GM18505 (cell line): ENCODE data around the gene NACC1.
A peak's percentile ranks its signal among the peaks of the same experiment; 100 is the strongest.
"Not testable (repeated sequence)": the region's sequence is repeated elsewhere in the genome, so short reads cannot be mapped to it uniquely, and the experiment has no call there.

Experiments used
- ATAC-seq: cut with Tn5 transposase; IDR thresholded peaks from one replicate; pipeline ENCODE4 v1.9.1; 2021; ENCODE audit not compliant: unreplicated experiment
- POLR2A ChIP-seq: IDR thresholded peaks from 4 replicates; pipeline ENCODE4 v1.6.1; 2011; ENCODE audit warnings: borderline replicate concordance; ENCODE audit not compliant: insufficient read depth, insufficient read length; ENCODE audit errors: extremely low read depth

Gene NACC1

DNA sequence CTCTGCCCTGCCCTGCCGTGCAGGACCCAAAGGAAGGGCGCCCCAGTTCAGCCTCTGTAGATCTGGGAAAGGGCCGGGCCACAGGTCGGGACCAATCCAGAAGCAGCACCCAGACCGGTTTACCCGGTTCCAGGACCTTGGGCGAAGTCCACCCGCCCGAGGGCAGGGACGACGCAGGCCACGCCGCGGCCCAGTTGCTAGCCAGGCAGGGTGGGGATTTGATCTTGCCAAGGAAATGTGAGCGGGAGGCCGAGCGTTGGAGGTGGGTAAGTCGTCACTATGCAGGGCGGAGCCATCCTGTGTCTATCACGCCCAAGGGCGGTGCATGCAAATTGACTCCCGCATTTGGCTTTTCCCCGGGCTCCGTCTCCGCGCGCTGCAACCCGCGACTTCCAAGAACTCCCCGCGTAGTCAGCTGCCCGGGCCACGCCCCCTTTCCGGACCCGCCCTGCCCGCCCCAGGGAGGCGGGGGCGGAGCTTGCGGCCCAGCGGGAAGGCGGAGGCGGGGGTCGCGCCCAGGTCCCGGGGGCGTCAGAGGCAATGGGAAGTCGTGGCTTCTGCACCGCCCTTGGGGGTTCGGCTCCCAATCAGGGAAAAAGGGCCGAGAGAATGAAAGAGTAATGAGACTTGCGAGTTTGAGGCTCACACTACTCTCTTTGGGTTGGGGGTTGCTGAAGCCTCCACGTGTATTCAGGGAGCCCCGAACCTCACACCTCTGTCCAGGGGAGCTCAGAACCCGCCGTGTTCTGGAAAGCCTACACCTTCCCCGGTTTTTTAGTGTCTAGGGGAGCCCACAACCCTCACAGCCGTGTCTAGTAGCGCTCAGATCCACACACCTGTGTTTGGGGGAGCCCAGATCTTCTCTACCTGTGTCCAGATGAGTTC lies 44.9 kb downstream of the NACC1 start:
- ATAC-seq, result peak; percentile 45
- peak; percentile 69 for TF ChIP-seq POLR2A

DNA sequence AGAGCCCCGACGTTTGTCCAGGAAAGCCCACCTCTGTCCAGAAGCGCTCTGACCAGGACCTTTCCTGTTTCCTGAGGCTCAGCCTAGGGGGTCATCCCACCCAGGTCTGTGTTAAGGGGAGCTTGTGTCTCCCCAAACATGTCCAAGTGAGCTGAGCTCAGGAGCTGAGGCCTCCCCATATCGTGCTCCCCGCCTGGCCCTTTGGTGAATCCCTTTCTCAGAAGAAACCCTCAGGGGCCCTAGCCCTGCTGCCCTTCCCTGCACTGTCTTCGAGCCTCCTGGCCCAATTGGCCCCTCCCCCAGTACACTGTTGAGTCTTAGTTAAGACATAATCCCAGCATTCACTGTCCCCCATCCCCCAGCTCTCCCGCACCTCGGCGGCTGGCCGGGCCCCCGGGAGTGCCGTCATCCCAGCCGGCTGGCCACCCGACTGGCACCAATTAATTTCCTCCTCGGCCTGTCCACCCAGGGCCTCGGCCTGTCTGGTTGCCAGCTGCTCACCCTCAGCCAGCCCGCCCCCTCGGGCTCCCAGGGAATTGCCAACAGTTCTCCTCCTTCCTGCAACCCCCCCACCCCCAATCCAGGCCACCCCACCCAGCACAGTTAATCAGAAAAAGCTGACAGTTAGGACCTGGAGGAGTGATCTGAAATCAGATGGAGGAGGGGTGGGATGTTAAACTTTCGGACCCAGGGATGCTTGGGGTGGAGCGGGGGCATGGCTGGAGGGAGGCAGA lies 45.7 kb downstream of the NACC1 start:
- ATAC-seq, result no peak
- TF ChIP-seq POLR2A, result no peak

DNA sequence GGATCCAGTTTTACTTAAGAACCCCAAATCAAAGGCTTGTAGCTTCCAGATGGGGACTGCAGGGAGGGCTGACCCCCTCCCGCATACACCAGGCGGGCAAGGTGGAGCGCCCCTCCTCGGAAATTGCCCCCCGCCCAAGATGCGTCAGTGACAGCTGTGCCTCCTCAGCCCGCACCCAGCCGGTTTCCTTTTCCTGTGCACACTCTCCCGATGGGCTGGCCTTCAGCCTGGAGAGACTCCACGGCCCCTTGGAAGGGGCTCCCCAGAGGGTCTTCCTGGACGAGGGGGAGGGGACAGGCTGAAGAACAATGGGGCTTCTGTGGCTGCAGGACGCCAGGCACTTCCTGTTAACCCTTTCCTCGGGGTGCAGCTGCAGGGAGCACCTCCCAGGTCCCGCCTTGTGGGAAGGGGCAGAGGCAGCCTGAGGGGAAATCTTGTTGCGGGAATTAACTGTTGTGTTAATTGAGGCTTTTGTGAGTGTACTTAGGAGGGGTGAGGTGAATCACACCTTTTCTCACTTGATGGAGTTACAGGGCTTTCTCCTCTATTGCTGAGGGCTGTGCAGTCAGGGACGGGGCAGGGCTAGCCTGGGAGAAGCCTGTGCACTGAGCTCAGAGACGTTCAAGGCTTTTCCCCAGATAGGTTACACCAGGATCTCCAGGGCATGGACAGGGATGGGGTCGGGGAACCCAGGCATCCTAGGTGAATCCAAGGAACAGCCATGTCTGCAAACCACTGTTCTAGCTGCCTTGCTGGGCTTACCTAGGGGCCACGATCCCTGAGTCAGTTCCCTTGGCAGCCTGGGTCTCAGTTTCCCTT lies 46.5 kb downstream of the NACC1 start:
- TF ChIP-seq POLR2A, result no peak
- ATAC-seq, result no peak

DNA sequence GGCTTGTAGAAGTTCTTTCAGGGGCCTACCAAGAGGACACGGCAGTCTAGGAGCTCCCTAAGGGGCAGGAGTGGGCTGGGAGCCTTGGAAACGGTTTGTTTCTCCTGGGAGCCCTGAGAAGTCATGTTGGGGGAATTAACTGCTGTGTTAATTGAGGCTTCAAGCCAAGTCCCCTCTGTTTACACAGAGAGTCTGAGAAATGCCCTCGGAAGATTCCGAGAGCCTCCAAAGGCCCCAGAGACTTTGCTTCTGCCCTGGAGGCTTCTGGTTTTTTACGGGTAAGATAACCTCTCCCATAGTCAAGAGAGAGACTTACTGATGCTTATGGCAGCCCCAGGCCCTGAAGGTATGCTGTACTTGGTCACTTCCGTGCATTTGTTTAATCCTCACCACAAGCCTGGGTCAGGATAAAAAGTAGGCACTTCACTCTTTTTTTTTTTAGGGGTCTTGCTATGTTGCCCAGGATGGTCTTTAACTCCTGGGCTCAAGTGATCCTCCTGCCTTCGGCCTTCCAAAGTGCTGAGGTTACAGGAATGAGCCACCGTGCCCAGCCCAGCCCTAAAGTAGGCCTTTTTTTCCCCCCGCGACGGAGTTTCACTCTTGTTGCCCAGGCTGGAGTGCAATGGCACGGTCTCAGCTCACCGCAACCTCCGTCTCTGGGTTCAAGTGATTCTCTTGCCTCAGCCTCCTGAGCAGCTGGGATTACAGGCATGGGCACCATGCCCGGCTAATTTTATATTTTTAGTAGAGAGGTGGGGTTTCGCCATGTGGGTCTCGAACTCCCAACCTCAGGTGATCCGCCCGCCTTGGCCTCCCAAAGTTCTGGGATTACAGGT lies 47.3 kb downstream of the NACC1 start:
- no peak for ATAC-seq
- TF ChIP-seq POLR2A, result no peak

DNA sequence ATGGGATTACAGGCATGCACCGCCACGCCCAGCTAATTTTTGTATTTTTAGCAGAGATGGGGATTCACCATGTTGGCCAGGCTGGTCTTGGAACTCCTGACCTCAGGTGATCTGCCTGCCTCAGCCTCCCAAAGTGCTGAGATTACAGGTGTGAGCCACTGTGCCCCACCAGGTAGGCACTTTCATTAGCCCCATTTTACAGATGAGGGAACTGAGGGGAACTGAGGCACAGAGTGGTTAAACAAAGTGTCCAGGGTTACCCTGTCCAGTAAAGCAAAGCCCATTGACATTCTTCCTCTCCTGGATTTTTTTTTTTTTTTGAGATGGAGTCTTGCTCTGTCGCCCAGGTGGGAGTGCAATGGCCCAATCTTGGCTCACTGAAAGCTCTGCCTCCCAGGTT lies 48.1 kb downstream of the NACC1 start:
- ATAC-seq, result not testable (repeated sequence)

DNA sequence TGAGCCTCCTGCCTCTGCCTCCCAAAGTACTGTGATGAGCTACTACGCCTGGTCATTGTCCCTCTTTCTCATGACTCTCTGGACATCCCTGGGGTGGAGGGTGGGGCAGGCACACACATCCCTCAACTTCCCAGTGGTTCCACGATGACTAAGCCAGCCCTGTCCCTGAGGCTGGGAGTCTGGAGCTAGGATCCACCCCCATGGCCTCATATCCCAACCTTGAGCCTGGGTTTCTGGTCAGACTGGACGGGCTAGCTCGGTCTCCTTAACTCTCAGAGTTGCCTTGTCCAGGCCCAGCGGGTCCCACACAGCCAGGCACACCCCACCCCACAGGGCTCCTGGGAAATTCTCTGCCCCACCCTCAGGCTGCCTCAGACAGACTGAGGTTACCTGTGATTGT lies 51.7 kb downstream of the NACC1 start:
- ATAC-seq, result no peak
- no peak for TF ChIP-seq POLR2A

DNA sequence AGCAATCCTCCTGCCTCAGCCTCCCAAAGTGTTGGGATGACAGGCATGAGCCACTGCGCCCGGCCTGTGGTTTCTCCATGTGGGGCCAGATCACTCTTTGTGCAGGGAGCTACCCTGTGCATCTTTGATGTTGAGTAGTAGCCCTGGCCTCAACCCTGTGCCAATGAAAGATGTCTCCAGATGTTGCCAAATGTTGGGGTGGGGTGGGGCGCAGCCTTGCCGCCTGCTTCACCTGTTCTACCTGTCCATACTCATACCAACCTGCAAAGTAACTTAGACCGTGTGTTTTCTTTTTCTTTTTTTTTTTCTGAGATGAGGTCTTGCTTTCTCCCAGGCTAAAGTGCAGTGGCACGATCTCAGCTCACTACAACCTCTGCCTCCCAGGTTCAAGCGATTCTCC lies 53.1 kb downstream of the NACC1 start:
- ATAC-seq, result no peak
- no peak for TF ChIP-seq POLR2A

DNA sequence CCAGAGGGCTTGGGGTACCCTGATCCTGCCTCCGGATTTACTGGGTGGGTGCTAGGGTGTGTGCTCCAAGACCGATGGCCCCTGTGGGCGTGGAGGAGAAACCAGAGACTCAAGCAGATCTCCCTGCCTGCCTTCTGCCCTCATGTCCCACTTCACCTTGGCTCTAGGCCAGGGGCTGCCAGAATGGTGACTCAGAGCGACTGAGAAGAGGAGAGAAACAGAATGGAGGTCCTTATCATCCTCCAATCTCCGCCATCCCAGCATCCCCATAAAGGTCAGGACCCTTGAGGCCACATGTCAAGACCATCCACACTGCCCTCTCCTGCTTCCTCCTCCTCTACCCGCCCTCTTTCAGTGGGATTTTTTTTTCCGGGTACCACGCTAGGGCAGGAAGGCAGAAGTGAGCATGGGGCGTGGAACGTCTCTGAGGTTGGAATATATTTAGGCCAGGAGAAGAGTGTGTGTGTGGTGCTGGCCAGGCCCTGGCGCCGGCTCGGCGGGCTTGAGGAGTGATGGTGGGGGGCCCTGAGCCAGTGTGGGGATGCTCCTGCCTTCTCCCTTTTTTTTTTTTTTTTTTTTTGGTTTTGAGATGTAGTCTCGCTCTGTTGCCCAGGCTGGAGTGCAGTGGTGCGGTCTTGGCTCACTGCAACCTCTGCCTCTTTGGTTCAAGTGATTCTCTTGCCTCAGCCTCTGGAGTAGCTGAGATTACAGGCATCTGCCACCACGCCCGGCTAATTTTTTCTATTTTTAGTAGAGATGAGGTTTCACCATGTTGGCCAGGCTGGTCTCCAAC lies 54.5 kb downstream of the NACC1 start:
- TF ChIP-seq POLR2A, result no peak
- no peak for ATAC-seq

DNA sequence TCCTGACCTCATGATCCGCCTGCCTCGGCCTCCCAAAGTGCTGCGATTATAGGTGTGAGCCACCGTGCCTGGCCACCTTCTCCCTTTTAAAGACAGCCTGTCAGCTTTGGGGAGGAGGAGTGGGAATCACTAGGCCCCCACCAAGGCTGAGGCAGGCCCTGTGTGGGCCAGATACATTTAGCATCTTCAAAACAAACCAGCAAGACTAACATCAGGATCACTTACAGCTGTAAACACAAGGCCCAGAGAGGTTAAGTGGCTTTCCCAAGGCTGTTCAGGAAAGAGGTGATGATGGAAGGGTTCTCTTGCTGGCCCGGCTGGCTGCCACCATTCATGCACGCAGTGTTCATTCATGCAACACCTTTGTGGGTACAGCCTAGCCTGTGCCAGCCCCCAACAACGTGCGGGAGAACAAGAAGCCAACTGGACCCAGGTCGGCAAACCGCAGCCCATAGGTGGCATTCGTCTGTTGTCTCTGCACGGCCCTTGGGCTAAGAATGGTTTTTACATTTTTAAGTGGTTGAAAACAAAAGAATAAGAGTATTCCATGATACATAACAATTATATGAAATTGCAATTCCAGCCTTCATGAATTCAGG lies 55.2 kb downstream of the NACC1 start:
- no peak for ATAC-seq
- no peak for TF ChIP-seq POLR2A

DNA sequence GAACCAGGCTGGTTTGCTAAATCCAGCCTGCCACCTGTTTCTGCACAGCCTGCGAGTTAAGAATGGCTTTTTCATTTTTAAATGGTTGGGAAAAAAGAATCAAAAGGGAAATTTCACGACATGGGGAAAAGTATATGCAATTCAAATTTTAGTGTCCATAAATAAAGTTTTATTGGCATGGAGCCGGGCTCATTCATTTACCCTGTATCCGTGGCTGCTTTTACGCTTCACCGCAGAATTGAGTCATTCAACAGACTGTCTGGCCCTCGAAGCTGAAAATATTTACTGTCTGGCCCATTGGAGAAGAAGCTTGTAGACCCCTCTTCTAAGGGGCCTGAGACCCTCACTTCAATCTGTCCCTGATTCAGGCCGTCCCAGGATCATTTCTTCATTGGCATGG lies 58.3 kb downstream of the NACC1 start:
- no peak for TF ChIP-seq POLR2A
- no peak for ATAC-seq

DNA sequence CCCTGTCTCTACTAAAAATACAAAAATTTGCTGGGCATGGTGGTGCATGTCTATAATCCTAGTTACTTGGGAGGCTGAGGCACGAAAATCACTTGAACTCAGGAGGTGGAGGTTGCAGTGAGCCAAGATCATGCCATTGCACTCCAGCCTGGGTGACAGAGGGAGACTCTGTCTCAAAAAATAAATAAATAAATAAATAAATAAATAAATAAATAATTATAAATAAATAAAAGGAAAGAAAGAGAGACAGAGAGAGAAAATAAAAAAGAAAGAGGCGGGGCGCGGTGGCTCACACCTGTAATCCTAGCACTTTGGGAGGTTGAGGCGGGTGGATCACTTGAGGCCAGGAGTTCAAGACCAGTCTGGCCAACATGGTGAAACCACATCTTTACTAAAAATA lies 59.5 kb downstream of the NACC1 start:
- ATAC-seq, result not testable (repeated sequence)

DNA sequence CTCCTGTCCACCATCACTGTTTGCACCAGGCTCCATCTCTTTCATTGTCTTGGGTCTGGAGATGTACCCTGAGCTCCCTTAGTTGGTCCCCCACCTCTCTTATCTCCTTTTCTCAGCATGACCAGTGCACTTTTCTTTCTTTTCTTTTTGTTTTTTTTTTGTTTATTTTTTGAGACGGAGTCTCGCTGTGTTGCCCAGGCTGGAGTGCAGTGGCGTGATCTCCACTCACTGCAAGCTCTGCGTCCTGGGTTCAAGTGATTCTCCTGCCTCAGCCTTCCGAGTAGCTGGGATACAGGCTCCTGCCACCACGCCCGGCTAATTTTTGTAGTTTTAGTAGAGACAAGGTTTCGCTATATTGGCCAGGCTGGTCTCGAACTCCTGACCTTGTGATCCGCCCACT lies 60.2 kb downstream of the NACC1 start:
- not testable (repeated sequence) for ATAC-seq
